GM19193 (cell line): ENCODE measurements around the gene ANAPC7.

Experiments used
- POLR2A ChIP-seq: IDR thresholded peaks from 4 replicates; pipeline ENCODE4 v1.6.1; 2011; ENCODE audit not compliant: insufficient read depth, insufficient read length; ENCODE audit errors: extremely low read depth

ANAPC7 gene

GRCh38 chr12:110333201-110333600 lies 70.3 kb downstream of the ANAPC7 start:
- no peak for TF ChIP-seq POLR2A

GRCh38 chr12:110330544-110330943 lies 73.0 kb downstream of the ANAPC7 start:
- no peak for TF ChIP-seq POLR2A

- no peak for TF ChIP-seq POLR2A
These were observed 73.4 kb downstream of the ANAPC7 start for GRCh38 chr12:110330124-110330523.

GRCh38 chr12:110329710-110330109 lies 73.8 kb downstream of the ANAPC7 start:
- no peak for TF ChIP-seq POLR2A
